ENCODE results near the gene MEGF9.

MEGF9 gene

GRCh38 chr9:120729791-120730241 is 15.5 kb upstream of the MEGF9 start:
- H3K4me3 ChIP-seq (replicated peaks; ENCODE audit: insufficient read depth, low read length): no peak overlapping the region
- TF ChIP-seq REST (IDR thresholded peaks at IDR 0.05; ENCODE audit: insufficient replicate concordance, low read depth) (no peak), GABPA (IDR thresholded peaks at IDR 0.05; ENCODE audit: low read depth) (no peak), SPI1 (IDR thresholded peaks at IDR 0.05; ENCODE audit: borderline replicate concordance, low read depth) (peak; percentile 68; the same call in 1 of the 2 replicates), CTCF (IDR thresholded peaks at IDR 0.05; ENCODE audit: insufficient read depth, low read length) (peak; percentile 30)
- no peaks in the 10 kb centered on the region for H3K27me3 ChIP-seq (ENCODE audit: insufficient read depth, poor library complexity, severe bottlenecking)
- DNase-seq (ENCODE audit: low read depth in 1 of 2, low spot score in 1 of 2): peak; percentile 88 to 91
- H3K27ac ChIP-seq (replicated peaks): peak overlapping the region; percentile 56

- Histone ChIP-seq H3K27ac (replicated peaks) (no peak overlapping the region), H3K4me3 (replicated peaks; ENCODE audit: insufficient read depth, low read length) (no peak overlapping the region), H3K27me3 (ENCODE audit: insufficient read depth, poor library complexity, severe bottlenecking) (no peaks in the 10 kb centered on the region)
- no peak for DNase-seq (ENCODE audit: low read depth in 1 of 2, low spot score in 1 of 2)
- TF ChIP-seq CTCF (IDR thresholded peaks at IDR 0.05; ENCODE audit: insufficient read depth, low read length) (no peak), POLR2AphosphoS5 (IDR thresholded peaks at IDR 0.05; ENCODE audit: low read depth) (no peak), REST (IDR thresholded peaks at IDR 0.05; ENCODE audit: insufficient replicate concordance, low read depth) (no peak), SPI1 (IDR thresholded peaks at IDR 0.05; ENCODE audit: borderline replicate concordance, low read depth) (no peak), GABPA (IDR thresholded peaks at IDR 0.05; ENCODE audit: low read depth) (no peak)
Observed at GRCh38 chr9:120726484-120726883, 12.2 kb upstream of the MEGF9 start.

- H3K27ac ChIP-seq (replicated peaks): no peak overlapping the region
- no peak overlapping the region for H3K4me3 ChIP-seq (replicated peaks; ENCODE audit: insufficient read depth, low read length)
- TF ChIP-seq GABPA (IDR thresholded peaks at IDR 0.05; ENCODE audit: low read depth): no peak
- TF ChIP-seq SPI1 (IDR thresholded peaks at IDR 0.05; ENCODE audit: borderline replicate concordance, low read depth): no peak
- DNase-seq (ENCODE audit: low read depth in 1 of 2, low spot score in 1 of 2): no peak
- H3K27me3 ChIP-seq (ENCODE audit: insufficient read depth, poor library complexity, severe bottlenecking): no peaks in the 10 kb centered on the region
Observed at GRCh38 chr9:120725907-120726306, 11.6 kb upstream of the MEGF9 start.

- no peak for DNase-seq (ENCODE audit: low read depth in 1 of 2, low spot score in 1 of 2)
- TF ChIP-seq REST (IDR thresholded peaks at IDR 0.05; ENCODE audit: insufficient replicate concordance, low read depth): no peak
- TF ChIP-seq CTCF (IDR thresholded peaks at IDR 0.05; ENCODE audit: insufficient read depth, low read length): no peak
- no peak for TF ChIP-seq SPI1 (IDR thresholded peaks at IDR 0.05; ENCODE audit: borderline replicate concordance, low read depth)
- no peak for TF ChIP-seq POLR2AphosphoS5 (IDR thresholded peaks at IDR 0.05; ENCODE audit: low read depth)
- TF ChIP-seq GABPA (IDR thresholded peaks at IDR 0.05; ENCODE audit: low read depth): no peak
- Histone ChIP-seq H3K27ac (replicated peaks) (no peak overlapping the region), H3K4me3 (replicated peaks; ENCODE audit: insufficient read depth, low read length) (no peak overlapping the region), H3K27me3 (ENCODE audit: insufficient read depth, poor library complexity, severe bottlenecking) (no peaks in the 10 kb centered on the region)
Observed at GRCh38 chr9:120724757-120725400, 10.6 kb upstream of the MEGF9 start.

Measured in HL-60 (cell line).